ENCODE results near the gene EXOC3. TPM values are rescaled to one million over a fixed set of nuclear protein-coding genes. Genes with fewer than 3 reads are reported as not detected.

EXOC3 gene
- total and polyA plus RNA-seq, 11 donors = 20.6 to 45.5 (median 42.8) TPM

DNA sequence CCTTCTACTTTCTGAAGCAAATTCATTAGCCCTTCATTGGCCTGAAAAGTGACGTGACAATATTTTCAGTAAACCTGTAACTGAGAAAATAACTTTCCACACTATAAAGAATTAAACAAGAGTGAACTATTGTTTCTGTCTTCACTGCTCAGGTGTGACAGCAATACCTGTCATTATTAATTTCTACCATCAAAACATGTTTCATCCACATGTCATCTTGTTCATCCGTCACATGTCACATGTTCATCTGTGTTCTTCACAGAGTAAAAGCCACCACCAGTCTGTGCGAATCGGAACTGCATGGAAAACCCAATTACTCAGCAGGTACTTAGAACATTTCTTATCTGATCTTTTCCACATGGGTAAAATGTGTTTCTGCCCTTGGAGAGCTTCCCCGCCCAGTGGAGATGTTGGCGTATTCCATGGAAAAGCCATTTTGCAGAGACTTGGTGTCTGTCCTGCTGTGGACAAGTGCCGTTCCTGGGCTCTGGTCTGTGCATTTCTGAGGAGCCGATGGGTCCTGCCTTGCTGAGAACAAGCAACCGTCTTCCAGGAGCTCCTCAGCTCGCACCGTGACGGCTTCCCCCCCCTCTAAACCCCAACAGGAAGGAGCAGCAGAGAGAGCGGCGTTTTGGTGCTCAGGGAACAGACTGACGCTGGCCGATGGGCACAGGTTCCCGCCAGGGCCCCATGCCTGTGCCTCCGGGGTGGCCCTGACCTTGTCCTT is 10.6 kb upstream of the EXOC3 start:
- Histone ChIP-seq H3K36me3 (no peaks in the 10 kb centered on the region), H3K27ac (no peak overlapping the region), H3K4me3 (no peak overlapping the region), H3K27me3 (peaks cover 0 to 15% (median 0%) of the 10 kb centered on the region in 9 donors), H3K4me1 (no peaks in the 10 kb centered on the region), H3K9me3 (no peaks in the 10 kb centered on the region)
- ATAC-seq (no peak), DNase-seq (peak in 1 of 5 donors; percentile 42)
- WGBS, 4 donors = 71 to 76% (median 73%) methylated on average over 18 of the region's 18 CpGs
- intact Hi-C loops (cut with DNase I) = loop anchor here in 1 of 10 donors (10.0 kb wide), 1 partner anchor 108 kb away; the partner anchor contains the start of gene AHRR
- TF ChIP-seq, protein P1, sequence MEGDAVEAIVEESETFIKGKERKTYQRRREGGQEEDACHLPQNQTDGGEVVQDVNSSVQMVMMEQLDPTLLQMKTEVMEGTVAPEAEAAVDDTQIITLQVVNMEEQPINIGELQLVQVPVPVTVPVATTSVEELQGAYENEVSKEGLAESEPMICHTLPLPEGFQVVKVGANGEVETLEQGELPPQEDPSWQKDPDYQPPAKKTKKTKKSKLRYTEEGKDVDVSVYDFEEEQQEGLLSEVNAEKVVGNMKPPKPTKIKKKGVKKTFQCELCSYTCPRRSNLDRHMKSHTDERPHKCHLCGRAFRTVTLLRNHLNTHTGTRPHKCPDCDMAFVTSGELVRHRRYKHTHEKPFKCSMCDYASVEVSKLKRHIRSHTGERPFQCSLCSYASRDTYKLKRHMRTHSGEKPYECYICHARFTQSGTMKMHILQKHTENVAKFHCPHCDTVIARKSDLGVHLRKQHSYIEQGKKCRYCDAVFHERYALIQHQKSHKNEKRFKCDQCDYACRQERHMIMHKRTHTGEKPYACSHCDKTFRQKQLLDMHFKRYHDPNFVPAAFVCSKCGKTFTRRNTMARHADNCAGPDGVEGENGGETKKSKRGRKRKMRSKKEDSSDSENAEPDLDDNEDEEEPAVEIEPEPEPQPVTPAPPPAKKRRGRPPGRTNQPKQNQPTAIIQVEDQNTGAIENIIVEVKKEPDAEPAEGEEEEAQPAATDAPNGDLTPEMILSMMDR (IDR thresholded peaks at IDR 0.05) = no peak
- no peak for TF ChIP-seq POLR2A (IDR thresholded peaks at IDR 0.05)

DNA sequence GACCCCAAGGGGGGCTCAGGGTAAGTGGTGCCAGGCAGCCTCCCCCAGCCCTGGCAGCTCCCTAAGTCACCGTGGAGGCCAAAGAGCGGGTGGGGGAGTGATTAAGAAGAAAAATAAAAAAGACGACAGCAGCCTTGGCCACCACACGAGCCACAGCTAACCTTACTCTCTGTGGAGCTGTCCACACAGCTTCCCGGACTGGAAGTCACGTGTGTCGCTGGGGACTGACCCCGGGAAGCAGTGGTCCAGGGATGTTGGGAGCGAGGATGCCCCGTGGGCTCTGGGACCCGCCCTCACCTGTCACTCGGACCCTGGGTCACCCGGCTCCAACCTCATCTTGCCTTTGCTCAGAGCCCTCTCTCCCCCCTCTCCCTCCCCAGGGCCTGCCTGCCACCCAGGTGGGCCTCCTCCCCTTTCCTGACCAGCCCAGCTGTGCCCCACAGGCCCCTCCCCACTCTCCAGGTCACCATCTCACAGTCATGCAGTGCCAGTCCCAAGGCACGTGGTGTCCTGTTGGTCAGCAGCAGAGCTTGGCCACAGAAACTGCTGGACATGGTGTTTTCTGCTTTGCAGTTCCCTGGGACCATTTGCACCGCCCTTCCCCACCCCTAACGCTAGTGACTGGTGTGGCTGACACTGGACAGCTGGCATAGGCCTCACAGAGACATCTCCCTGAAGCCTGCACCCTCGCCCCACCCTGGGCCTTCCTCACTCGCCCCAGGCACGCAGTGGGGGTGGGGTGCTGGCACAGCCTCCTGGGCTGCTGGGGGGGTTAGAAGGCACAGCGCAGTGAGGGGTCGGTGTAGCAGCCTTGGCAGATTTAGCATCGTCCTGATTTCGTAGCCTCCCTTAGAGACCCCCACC is 9.8 kb upstream of the EXOC3 start:
- intact Hi-C loops (cut with DNase I) = loop anchor here in 1 of 10 donors (10.0 kb wide), 1 partner anchor 108 kb away; the partner anchor contains the start of gene AHRR

DNA sequence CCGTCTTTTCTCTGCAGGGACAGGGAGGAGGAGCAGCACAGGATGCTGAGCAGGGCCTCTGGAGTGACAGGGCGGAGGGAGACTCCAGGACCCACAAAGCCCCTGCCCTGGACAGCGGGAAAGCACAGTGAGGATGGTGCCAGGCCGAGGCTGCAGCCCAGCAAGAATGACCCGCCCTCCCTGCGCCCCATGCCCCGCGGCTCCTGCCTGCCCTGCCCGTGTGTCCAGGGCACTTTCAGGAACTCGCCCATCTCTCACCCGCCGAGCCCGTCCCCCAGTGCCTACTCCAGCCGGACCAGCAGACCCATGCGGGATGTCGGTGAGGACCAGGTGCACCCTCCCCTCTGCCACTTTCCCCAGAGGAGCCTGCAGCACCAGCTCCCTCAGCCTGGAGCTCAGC is 9.1 kb upstream of the EXOC3 start:
- 72 to 81% (median 75%) methylated on average over 3 to 16 of the region's 16 CpGs for WGBS, 4 donors
- intact Hi-C loops (cut with DNase I) = loop anchor here in 1 of 10 donors (10.0 kb wide), 1 partner anchor 109 kb away; the partner anchor contains the start of gene AHRR
- peak in 1 of 5 donors; percentile 50 for DNase-seq
- no peak for ATAC-seq
- Histone ChIP-seq H3K27me3 (peaks cover 0 to 19% (median 0%) of the 10 kb centered on the region in 9 donors), H3K4me3 (no peak overlapping the region), H3K27ac (no peak overlapping the region), H3K36me3 (no peaks in the 10 kb centered on the region), H3K4me1 (no peaks in the 10 kb centered on the region), H3K9me3 (no peaks in the 10 kb centered on the region)
- TF ChIP-seq POLR2A (IDR thresholded peaks at IDR 0.05) = no peak
- TF ChIP-seq, protein P1 (IDR thresholded peaks at IDR 0.05) = no peak

More for the DNA sequence above, 9.8 kb upstream of the EXOC3 start:
- Histone ChIP-seq H3K9me3 (no peaks in the 10 kb centered on the region), H3K36me3 (no peaks in the 10 kb centered on the region), H3K4me3 (no peak overlapping the region), H3K27me3 (peaks cover 0 to 19% (median 0%) of the 10 kb centered on the region in 9 donors), H3K27ac (no peak overlapping the region), H3K4me1 (no peaks in the 10 kb centered on the region)
- TF ChIP-seq POLR2A (IDR thresholded peaks at IDR 0.05) = no peak
- TF ChIP-seq, protein P1 (IDR thresholded peaks at IDR 0.05) = no peak
- ATAC-seq = no peak
- peak in 1 of 5 donors; percentile 46 for DNase-seq
- WGBS, 4 donors = 54 to 78% (median 65%) methylated on average over 13 to 23 of the region's 23 CpGs
